Stimulated activated memory B cell treated with anti-CD40 and anti-IgM and Interleukin-4, amounts not matched to agents 10 μg/mL and 1 μg/mL and 100 μg/mL, for 72 hours (primary cell): Measurements from ENCODE around the gene KIF22.
"Not testable (repeated sequence)": the region's sequence is repeated elsewhere in the genome, so short reads cannot be mapped to it uniquely, and the experiment has no call there.

Experiments used
- ATAC-seq: fragments of 150-1000 bp; cut with Tn5 transposase; 2 replicates; pipeline ENCODE4 v1.10.0; 2021
- H3K27ac Mint-ChIP-seq: one replicate; pipeline ENCODE4 v1.8.0; 2022; ENCODE audit warnings: mild to moderate bottlenecking, mixed read lengths
- H3K27me3 Mint-ChIP-seq: one replicate; pipeline ENCODE4 v1.8.0; 2022; ENCODE audit warnings: mixed read lengths
- H3K36me3 Mint-ChIP-seq: one replicate; pipeline ENCODE4 v1.8.0; 2022; ENCODE audit warnings: mixed read lengths
- H3K4me1 Mint-ChIP-seq: one replicate; pipeline ENCODE4 v1.8.0; 2022; ENCODE audit warnings: mixed read lengths
- H3K4me3 Mint-ChIP-seq: one replicate; pipeline ENCODE4 v1.8.0; 2022; ENCODE audit warnings: mild to moderate bottlenecking, moderate library complexity, mixed read lengths
- H3K9me3 Mint-ChIP-seq: one replicate; pipeline ENCODE4 v1.8.0; 2022; ENCODE audit warnings: mixed read lengths

KIF22 gene

DNA sequence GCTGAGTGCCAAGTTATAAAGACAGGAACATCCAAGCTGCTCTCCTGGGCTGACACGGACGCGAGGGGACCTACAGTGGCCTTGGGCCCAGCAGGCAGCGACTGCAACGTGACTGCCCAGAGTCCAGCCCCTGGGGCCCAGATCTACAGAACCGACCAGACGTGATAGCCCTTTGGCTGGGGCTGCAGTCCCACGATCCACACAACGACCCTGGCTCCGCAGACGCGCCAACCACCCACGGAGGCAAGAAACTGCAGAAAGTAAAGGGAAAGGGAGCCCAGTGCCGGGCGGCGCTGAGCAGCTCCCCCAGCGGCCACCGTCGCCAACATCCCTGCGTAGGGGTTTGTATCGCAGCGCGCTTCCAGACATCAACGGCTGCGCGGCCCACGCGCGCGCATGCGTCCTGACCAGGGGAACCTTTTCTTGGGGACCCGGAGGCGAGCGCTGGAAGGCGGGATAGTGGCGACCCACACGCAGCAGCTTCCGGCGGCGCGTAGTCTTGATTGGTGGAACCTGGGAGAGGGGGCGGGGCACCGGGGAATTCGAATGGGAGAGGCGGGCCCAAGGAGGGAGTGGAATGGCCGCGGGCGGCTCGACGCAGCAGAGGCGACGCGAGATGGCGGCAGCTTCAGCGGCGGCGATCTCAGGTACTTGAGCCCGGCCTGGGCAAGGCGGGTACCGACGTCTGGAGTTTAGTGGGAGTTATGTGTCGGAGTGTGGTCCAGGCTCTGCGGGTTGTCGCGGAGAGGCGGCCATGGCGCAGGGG, at the start of gene KIF22:
Gene KIF22 (plus strand): TSS at position 569 of the 766 bp plus-strand sequence. CDS start 9 bp downstream, at position 578.
- Mint-ChIP-seq H3K27me3 (no peaks in the 10 kb centered on the region), H3K4me3 (peak within 1 kb of the TSS; percentile 85), H3K4me1 (peaks cover 25% of the 10 kb centered on the region), H3K36me3 (peaks cover 7% of the 10 kb centered on the region), H3K9me3 (no peaks in the 10 kb centered on the region), H3K27ac (peak within 1 kb of the TSS; percentile 85)
- peak; percentile 100 for ATAC-seq

DNA sequence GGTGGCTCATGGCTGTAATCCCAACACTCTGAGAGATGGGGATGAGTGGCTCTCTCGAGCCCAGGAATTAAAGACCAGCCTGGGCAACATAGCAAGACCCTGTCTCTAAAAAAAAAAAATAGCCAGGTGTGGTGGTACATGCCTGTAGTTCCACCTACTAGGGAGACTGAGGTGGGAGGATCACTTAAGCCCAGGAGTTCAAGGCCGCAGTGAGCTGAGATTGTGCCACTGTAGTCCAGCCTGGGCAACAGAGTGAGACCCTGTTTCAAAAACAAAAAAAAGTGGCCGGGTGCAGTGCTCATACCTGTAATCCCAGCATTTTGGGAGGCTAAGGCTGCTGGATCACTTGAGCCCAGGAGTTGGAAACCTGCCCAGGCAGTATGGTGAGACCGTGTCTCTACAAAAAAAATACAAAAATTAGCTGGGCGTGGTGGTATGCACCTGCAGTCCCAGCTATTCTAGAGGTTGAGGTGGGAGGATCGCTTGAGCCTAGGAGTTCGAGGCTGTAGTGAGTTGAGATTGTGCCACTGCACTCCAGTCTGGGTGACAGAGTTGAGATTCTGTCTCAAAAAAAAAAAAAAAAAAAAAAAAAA, 47.8 kb upstream of the KIF22 start:
- ATAC-seq, result no peak
- Mint-ChIP-seq H3K27me3 (no peaks in the 10 kb centered on the region), H3K4me1 (peaks cover 81% of the 10 kb centered on the region), H3K36me3 (peaks cover 24% of the 10 kb centered on the region), H3K27ac (peak overlapping the region; percentile 89), H3K9me3 (no peaks in the 10 kb centered on the region), H3K4me3 (no peak overlapping the region)

DNA sequence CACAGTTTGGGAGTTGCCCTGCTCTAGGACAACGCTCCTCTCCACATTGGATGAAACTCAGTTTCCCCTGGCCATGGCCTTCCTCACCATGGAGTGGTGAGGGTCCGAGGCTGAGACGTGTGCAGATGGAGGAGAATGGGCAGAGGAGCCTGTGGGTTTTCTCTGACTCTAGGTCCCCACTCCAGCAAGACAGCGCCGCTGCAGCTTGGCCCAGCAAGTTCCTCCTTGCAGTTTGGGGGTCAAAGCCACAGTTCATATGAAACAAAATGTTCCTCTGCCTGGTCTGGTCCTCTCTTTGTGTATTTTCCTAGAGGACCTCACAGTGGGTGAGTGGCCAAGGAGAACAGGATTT, 47.1 kb upstream of the KIF22 start:
- Mint-ChIP-seq H3K27me3 (no peaks in the 10 kb centered on the region), H3K36me3 (peaks cover 24% of the 10 kb centered on the region), H3K9me3 (no peaks in the 10 kb centered on the region), H3K4me1 (peaks cover 74% of the 10 kb centered on the region), H3K27ac (peak overlapping the region; percentile 89), H3K4me3 (peak overlapping the region; percentile 12)
- ATAC-seq, result no peak

DNA sequence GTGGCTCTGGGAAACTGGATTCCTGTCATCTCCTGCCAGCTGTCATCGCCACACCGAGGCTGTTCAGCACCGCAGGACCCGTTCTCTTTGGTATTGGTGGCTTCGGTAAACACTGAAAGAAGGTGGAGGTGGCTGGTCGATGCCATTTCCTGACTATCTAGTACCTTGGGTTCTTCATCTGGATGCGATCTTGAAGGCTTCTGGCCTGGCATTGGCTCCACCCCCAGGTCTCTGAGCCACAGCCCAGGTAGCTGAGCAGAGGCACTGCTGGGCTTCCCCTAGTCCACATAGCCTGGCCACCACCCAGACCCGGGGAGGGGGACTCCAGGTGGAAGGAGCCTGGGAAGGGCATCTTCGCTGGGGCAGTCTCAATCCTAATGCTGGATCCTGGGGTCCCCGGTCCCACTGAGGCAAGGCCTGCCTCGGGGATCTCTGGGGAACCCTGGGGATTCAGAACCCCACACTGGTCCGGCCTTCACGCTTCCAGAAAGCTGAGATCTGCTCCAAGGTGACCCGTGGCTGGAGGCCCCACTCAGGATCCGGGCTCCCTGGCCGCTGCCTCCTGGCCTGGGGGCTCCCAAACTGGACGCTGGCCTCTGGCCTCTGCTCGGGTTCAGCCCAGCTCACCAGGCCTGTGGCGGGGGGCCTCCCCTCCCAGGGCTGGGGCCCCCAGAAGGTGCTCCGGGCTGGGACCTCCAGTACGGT, 46.6 kb upstream of the KIF22 start:
- H3K36me3 Mint-ChIP-seq, result peaks cover 29% of the 10 kb centered on the region
- no peaks in the 10 kb centered on the region for H3K27me3 Mint-ChIP-seq
- H3K9me3 Mint-ChIP-seq, result no peaks in the 10 kb centered on the region
- peak overlapping the region; percentile 95 for H3K4me3 Mint-ChIP-seq
- peaks cover 69% of the 10 kb centered on the region for H3K4me1 Mint-ChIP-seq
- ATAC-seq, result no peak
- peak overlapping the region; percentile 89 for H3K27ac Mint-ChIP-seq

DNA sequence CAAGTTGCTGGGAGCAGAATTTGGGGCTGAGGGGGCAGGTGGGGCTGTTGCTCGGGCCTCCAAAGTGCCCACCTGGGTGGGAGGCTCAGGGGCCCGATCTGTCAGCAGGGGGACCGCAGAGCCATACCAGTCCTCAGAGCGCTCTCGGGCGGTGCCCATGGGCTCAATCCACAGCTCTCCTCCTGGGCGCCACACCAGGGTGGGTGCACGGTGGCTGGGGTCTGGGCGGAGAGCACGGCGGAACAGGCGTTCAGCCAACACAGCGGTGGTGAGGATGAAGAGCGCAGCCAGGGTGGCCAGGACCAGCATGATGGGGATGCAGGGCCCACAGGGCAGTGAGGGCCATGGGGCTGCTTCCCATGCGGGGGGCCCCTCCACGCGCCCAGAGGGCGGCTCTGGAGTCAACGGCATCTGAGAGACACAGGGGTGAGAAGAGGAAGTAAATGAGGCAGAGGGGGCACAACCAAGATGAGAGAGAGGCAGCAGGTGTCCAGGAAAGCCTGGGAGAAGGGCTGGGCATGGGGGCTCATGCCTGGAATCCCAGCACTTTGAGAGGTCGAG, 45.9 kb upstream of the KIF22 start:
- H3K27ac Mint-ChIP-seq, result peak overlapping the region; percentile 89
- peak overlapping the region; percentile 95 for H3K4me3 Mint-ChIP-seq
- peaks cover 30% of the 10 kb centered on the region for H3K36me3 Mint-ChIP-seq
- ATAC-seq, result no peak
- H3K9me3 Mint-ChIP-seq, result no peaks in the 10 kb centered on the region
- no peaks in the 10 kb centered on the region for H3K27me3 Mint-ChIP-seq
- peaks cover 62% of the 10 kb centered on the region for H3K4me1 Mint-ChIP-seq

DNA sequence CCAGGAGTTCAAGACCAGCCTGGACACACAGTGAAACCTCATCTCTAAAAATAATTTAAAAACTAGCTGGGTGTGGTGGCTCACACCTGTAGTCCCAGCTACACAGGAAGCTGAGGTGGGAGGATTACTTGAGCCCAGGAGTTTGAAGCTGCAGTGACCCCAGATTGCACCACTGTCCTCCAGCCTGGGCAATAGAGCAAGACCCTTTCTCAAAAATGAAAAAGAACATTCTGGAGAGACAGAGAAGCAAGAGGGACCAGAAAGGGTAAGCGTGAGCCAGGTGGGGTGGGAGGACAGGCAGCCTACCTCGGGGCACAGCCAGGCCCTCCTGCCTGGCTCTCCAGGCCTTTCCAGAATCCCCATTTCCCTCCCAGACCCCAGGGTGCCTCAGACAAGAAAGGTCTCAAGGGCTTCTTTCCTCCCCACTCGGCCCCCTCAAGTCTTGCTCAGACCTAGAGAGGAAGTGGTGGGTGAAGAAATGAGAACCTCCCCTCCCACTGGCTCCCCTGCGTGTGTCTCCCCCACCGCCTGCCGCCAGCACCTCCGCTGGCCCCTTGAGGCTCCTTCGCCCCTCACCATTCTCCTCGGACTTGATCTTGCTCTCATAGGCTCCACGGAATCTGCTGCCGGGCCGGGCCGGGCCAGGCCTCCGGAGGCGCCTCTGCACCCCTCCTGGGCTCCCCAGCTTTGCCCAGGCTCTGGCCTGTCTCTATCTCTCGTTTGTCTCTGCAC, 45.3 kb upstream of the KIF22 start:
- peak overlapping the region; percentile 95 for H3K4me3 Mint-ChIP-seq
- ATAC-seq, result peak; percentile 83

DNA sequence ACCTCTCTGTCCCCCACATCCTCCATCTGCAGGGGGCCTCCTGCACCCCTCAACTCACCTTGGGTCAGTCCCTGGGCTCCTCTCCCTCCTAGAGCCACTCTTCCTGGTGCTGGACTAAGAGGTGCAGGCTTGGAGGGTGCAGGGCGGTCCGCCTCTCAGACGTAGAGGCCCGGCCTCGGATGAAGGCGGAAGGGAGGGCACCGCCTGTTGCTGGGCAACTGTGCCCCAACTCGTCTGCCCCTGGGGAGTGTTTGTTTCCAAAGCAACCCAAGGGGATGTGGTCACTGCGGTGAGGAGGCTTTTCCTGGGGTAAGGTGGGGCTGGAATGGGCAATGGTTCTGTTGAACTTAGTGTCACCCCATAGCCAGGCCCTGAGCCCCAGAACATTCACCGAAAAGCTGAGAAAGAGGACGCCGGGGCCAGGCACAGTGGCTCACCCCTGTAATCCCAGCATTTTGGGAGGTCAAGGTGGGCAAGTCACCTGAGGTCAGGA, 44.7 kb upstream of the KIF22 start, which contains the start of gene C16orf54:
Gene C16orf54 (minus strand): TSS at position 138 of the 493 bp plus-strand sequence. CDS start 1,039 bp downstream, outside the sequence.
- H3K36me3 Mint-ChIP-seq, result peaks cover 26% of the 10 kb centered on the region
- no peaks in the 10 kb centered on the region for H3K27me3 Mint-ChIP-seq
- peak; percentile 95 for ATAC-seq
- no peaks in the 10 kb centered on the region for H3K9me3 Mint-ChIP-seq
- peak within 1 kb of the TSS; percentile 95 for H3K4me3 Mint-ChIP-seq
- peaks cover 50% of the 10 kb centered on the region for H3K4me1 Mint-ChIP-seq
- peak within 1 kb of the TSS; percentile 89 for H3K27ac Mint-ChIP-seq

More for the DNA sequence above, 45.3 kb upstream of the KIF22 start:
- peaks cover 26% of the 10 kb centered on the region for H3K36me3 Mint-ChIP-seq
- H3K27ac Mint-ChIP-seq, result peak overlapping the region; percentile 89
- no peaks in the 10 kb centered on the region for H3K27me3 Mint-ChIP-seq
- H3K4me1 Mint-ChIP-seq, result peaks cover 56% of the 10 kb centered on the region
- H3K9me3 Mint-ChIP-seq, result no peaks in the 10 kb centered on the region

DNA sequence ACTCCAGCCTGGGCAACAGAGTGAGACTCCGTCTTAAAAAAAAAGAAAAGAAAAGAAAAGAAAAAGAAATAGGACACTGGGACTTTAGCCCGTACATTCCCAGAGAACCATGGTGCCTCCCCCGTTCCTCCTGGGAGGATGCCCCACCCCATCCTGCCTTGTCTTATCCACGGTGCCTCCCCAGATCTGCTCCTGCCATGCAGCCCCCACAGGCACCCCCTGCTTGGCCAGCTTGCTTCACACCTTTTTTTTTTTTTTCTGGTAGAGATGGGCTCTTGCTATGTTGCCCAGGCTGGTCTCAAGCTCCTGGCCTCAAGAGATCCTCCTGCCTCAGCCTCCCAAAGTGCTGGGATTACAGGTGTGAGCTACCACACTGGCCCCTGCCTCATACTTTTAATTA, 44.0 kb upstream of the KIF22 start:
- not testable (repeated sequence) for H3K27me3 Mint-ChIP-seq, ATAC-seq, H3K9me3 Mint-ChIP-seq
- peaks cover 43% of the 10 kb centered on the region for H3K4me1 Mint-ChIP-seq
- H3K36me3 Mint-ChIP-seq, result peaks cover 22% of the 10 kb centered on the region
- peak overlapping the region; percentile 89 for H3K27ac Mint-ChIP-seq
- H3K4me3 Mint-ChIP-seq, result peak overlapping the region; percentile 95

DNA sequence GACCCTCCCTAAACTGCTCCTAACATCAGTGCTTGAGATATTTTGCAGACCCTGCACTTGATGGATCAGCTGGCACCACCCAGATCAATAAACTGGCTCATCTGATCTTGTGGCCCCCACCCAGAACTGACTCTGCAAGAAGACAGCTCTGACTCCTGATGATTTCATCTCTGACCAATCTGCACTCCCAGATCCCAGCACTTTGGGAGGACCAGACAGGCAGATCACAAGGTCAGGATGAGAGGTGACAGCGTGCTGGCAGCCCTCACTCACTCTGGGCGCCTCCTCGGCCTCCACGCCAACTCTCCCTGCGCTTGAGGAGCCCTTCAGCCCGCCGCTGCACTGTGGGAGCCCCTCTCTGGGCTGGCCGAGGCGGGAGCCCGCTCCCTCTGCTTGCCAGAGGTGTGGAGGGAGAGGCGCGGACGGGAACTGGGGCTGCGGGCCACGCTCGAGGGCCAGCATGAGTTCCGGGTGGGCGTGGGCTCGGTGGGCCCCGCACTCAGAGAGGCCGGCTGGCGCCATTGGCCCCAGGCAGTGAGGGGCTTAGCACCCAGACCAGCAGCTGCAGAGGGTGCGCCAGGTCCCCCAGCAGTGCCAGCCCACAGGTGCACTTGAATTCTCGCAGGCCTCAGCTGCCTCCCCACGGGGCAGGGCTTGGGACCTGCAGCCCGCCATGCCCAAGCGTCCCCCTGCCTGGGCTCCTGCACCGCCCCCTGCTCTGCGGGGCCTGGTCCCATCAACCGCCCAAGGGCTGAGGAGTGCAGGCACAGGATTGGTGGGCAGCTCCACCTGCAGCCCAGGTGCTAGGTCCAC, 42.4 kb upstream of the KIF22 start:
- H3K4me1 Mint-ChIP-seq, result peaks cover 38% of the 10 kb centered on the region
- H3K36me3 Mint-ChIP-seq, result peaks cover 15% of the 10 kb centered on the region
- no peak overlapping the region for H3K27ac Mint-ChIP-seq
- H3K27me3 Mint-ChIP-seq, result no peaks in the 10 kb centered on the region
- no peaks in the 10 kb centered on the region for H3K9me3 Mint-ChIP-seq
- H3K4me3 Mint-ChIP-seq, result no peak overlapping the region
- ATAC-seq, result no peak

DNA sequence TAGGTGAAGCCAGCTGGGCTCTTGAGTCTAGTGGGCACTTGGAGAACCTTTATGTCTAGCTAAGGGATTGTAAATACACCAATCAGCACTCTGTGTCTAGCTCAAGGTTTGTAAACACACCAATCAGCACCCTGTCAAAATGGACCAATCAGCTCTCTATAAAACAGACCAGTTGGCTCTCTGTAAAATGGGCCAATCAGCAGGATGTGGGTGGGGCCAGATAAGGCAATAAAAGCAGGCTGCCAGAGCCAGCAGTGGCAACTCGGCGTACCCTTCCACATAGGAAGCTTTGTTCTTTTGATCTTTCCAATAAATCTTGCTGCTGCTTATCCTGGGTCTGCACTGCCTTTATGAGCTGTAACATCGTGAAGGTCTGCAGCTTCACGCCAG, 41.8 kb upstream of the KIF22 start:
- not testable (repeated sequence) for H3K27me3 Mint-ChIP-seq, H3K4me3 Mint-ChIP-seq, ATAC-seq, H3K9me3 Mint-ChIP-seq, H3K36me3 Mint-ChIP-seq, H3K27ac Mint-ChIP-seq
- H3K4me1 Mint-ChIP-seq, result peaks cover 32% of the 10 kb centered on the region

DNA sequence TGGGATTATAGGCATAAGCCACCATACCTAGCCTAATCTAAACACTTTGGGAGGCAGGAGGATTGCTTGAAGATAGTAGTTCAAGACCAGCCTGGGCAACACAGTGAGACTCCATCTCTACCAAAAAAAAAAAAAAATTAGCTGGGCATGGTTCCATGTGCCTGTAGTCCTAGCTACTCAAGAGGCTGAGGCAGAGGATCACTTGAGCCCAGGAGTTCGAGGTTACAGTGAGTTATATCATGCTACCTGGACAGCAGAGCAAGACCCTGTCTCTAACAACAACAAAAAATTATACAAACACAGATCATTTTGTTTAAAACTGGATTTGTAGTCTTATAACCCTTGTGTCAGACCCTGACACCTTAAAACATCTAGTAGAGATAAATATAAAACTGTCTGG, 37.0 kb upstream of the KIF22 start:
- Mint-ChIP-seq H3K9me3 (no peaks in the 10 kb centered on the region), H3K4me1 (peaks cover 24% of the 10 kb centered on the region), H3K4me3 (no peak overlapping the region), H3K36me3 (peaks cover 6% of the 10 kb centered on the region), H3K27ac (no peak overlapping the region), H3K27me3 (no peaks in the 10 kb centered on the region)
- ATAC-seq, result no peak

DNA sequence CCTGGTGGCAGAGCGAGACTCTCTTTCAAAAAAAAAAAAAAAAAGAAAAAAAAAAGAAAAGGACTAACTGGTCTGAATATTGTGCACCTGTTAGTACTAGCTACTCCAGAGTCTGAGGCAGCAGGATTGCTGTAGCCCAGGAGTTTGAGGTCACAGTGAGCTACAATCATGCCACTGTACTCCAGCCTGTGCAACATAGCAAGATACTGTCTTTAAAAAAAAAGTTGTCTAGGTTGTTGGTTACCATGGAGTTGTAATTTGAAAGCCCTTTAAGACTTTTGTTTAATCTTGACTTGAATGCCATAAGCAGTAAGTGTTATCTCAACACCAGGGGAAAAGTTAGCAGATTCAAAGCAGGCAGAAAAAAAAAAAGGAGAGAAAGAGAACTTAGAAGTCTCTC, 33.9 kb upstream of the KIF22 start:
- no peak overlapping the region for H3K4me3 Mint-ChIP-seq
- H3K27ac Mint-ChIP-seq, result peak overlapping the region; percentile 75
- no peak for ATAC-seq
- H3K4me1 Mint-ChIP-seq, result peaks cover 30% of the 10 kb centered on the region
- no peaks in the 10 kb centered on the region for H3K27me3 Mint-ChIP-seq
- H3K9me3 Mint-ChIP-seq, result no peaks in the 10 kb centered on the region
- H3K36me3 Mint-ChIP-seq, result no peaks in the 10 kb centered on the region

DNA sequence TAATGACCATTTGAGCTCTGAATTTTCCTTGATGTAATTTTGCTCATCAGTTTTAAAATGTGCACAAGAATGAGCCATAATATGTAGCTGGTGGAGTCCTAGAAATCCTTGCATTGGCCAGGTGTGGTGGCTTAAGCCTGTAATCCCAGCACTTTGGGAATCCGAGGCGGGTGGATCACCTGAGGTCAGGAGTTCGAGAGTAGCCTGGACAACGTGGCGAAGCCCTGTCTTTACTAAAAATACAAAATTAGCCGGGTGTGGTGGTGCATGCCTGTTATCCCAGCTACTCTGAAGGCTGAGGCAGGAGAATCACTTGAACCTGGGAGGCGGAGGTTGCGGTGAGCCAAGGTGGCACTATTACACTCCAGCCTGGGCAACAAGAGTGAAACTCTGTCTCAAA, 33.5 kb upstream of the KIF22 start:
- H3K27me3 Mint-ChIP-seq, ATAC-seq, H3K36me3 Mint-ChIP-seq, H3K4me3 Mint-ChIP-seq, H3K9me3 Mint-ChIP-seq: not testable (repeated sequence)
- Mint-ChIP-seq H3K27ac (peak overlapping the region; percentile 75), H3K4me1 (peaks cover 30% of the 10 kb centered on the region)

DNA sequence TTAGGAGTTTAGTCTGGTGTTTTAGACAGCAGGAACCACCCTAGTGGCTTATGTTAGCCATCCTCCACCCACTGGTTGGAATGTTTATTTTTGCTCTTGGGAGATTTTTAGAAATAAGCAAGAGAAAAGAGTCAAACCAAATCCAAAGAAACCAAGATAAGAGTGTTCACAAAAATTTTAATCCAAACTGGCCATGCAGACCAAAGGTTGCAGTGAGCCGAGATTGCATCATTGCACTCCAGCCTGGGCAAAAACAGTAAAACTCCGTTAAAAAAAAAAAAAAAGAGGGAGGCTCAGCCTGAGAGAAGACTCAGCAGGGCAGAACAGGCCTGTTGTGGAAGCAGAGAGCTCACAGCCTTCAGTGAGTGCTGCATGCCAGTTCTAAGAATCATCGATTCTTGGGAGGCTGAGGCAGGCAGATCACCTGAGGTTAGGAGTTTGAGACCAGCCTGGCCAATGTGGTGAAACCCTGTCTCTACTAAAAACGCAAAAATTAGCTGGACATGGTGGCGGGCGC, 32.5 kb upstream of the KIF22 start:
- Mint-ChIP-seq H3K36me3 (no peaks in the 10 kb centered on the region), H3K9me3 (no peaks in the 10 kb centered on the region), H3K4me3 (no peak overlapping the region), H3K4me1 (peaks cover 30% of the 10 kb centered on the region), H3K27ac (peak overlapping the region; percentile 24), H3K27me3 (no peaks in the 10 kb centered on the region)
- ATAC-seq, result no peak
